Neutrophil (primary cell): ENCODE measurements around the gene OR10H2.

Source experiments
- H3K27ac ChIP-seq: fragments of 200-600 bp; sonication (generic); 2 replicates; pipeline ENCODE4 v1.5.1; 2016; ENCODE audit warnings: mild to moderate bottlenecking, moderate library complexity
- H3K27me3 ChIP-seq: fragments of 200-600 bp; sonication (generic); 2 replicates; pipeline ENCODE4 v1.6.0; 2016; ENCODE audit warnings: mild to moderate bottlenecking
- H3K36me3 ChIP-seq: fragments of 200-600 bp; sonication (generic); 2 replicates; pipeline ENCODE4 v1.5.1; 2017
- H3K4me1 ChIP-seq, 2 experiments: fragments of 200-600 bp in 1 of 2; sonication (generic) in 1 of 2; 1 replicate in 1 of 2; 2 replicates in 1 of 2; pipeline versions ENCODE4 v1.5.1 to v1.6.1; 2013 to 2016; ENCODE audit warnings: low read depth in 1 of 2, low read length in 1 of 2, mild to moderate bottlenecking in 1 of 2, moderate library complexity in 1 of 2; ENCODE audit not compliant: control insufficient read depth in 1 of 2, insufficient read depth in 1 of 2
- H3K4me3 ChIP-seq, 2 experiments: fragments of 200-600 bp in 1 of 2; sonication (generic) in 1 of 2; 1 replicate in 1 of 2; 2 replicates in 1 of 2; pipeline ENCODE4 v1.5.1; 2013 to 2016; ENCODE audit warnings: low read depth in 1 of 2, low read length in 1 of 2, mild to moderate bottlenecking in 1 of 2, moderate library complexity in 1 of 2
- H3K9me3 ChIP-seq: fragments of 200-600 bp; sonication (generic); 2 replicates; pipeline ENCODE4 v1.5.1; 2016
- TF ChIP-seq, protein P1 (sequence below): fragments of 200-600 bp; sonication (generic); IDR thresholded peaks from 2 replicates; pipeline ENCODE4 v1.5.1; 2016; ENCODE audit warnings: antibody characterized with exemption

OR10H2 gene

DNA sequence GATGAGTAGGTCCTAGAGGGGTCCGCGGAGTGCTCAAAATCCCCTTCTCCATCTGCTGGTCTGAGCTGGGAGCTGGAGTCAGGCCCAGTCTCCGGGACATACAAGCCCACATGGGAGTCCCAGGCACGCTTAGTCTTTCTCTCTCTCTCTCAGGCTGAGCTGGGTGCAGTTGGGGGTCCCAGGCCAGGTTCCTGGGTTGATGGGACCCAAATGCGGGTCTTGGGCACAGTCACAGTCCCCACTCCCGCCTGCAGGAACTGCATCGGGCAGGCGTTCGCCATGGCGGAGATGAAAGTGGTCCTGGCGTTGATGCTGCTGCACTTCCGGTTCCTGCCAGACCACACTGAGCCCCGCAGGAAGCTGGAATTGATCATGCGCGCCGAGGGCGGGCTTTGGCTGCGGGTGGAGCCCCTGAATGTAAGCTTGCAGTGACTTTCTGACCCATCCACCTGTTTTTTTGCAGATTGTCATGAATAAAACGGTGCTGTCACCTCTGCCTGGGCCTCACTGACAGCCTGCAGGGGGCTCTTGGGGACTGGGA, 31.1 kb upstream of the OR10H2 start:
- TF ChIP-seq, protein P1, sequence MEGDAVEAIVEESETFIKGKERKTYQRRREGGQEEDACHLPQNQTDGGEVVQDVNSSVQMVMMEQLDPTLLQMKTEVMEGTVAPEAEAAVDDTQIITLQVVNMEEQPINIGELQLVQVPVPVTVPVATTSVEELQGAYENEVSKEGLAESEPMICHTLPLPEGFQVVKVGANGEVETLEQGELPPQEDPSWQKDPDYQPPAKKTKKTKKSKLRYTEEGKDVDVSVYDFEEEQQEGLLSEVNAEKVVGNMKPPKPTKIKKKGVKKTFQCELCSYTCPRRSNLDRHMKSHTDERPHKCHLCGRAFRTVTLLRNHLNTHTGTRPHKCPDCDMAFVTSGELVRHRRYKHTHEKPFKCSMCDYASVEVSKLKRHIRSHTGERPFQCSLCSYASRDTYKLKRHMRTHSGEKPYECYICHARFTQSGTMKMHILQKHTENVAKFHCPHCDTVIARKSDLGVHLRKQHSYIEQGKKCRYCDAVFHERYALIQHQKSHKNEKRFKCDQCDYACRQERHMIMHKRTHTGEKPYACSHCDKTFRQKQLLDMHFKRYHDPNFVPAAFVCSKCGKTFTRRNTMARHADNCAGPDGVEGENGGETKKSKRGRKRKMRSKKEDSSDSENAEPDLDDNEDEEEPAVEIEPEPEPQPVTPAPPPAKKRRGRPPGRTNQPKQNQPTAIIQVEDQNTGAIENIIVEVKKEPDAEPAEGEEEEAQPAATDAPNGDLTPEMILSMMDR: no peak
- no peaks in the 10 kb centered on the region for H3K4me1 ChIP-seq
- H3K36me3 ChIP-seq: peaks cover 37% of the 10 kb centered on the region
- no peak overlapping the region for H3K27ac ChIP-seq
- H3K27me3 ChIP-seq: no peaks in the 10 kb centered on the region
- no peak overlapping the region for H3K4me3 ChIP-seq
- no peaks in the 10 kb centered on the region for H3K9me3 ChIP-seq

- H3K36me3 ChIP-seq: peaks cover 25% of the 10 kb centered on the region
- H3K4me1 ChIP-seq: peaks cover 5 to 9% of the 10 kb centered on the region in 2 experiments
- H3K4me3 ChIP-seq: no peak overlapping the region
- TF ChIP-seq, protein P1: no peak
- H3K27me3 ChIP-seq: no peaks in the 10 kb centered on the region
- H3K9me3 ChIP-seq: no peaks in the 10 kb centered on the region
- H3K27ac ChIP-seq: no peak overlapping the region
These were observed 25.9 kb upstream of the OR10H2 start for GRCh38 chr19:15701757-15702533.

DNA sequence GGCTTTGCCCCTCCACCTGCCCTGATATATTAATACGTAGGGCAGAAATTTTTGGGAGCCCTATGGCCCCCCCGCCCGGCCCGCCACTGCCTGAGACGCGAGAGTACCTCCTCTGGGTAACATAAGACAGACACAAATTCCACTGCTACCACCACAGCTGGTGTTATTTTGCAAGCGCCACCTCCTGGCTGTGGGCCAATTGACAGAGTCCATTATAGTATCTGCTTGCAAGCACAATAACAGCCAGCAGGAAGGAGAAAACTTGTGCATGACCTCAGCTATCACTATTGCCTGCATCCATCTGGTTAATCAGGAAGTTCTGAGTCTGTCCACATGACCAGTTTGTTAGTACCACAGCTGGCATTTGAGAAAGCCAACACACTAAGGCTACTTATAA, 25.3 kb upstream of the OR10H2 start:
- peaks cover 19% of the 10 kb centered on the region for H3K36me3 ChIP-seq
- no peaks in the 10 kb centered on the region for H3K9me3 ChIP-seq
- H3K27me3 ChIP-seq: no peaks in the 10 kb centered on the region
- H3K27ac ChIP-seq: no peak overlapping the region
- peaks cover 5 to 9% of the 10 kb centered on the region in 2 experiments for H3K4me1 ChIP-seq
- TF ChIP-seq, protein P1: peak; percentile 20
- H3K4me3 ChIP-seq: no peak overlapping the region

GRCh38 chr19:15714638-15715037, 13.2 kb upstream of the OR10H2 start:
- Histone ChIP-seq H3K9me3 (no peaks in the 10 kb centered on the region), H3K27me3 (peaks cover 74% of the 10 kb centered on the region), H3K36me3 (no peaks in the 10 kb centered on the region), H3K4me1 (no peaks in the 10 kb centered on the region), H3K27ac (no peak overlapping the region), H3K4me3 (no peak overlapping the region)
- TF ChIP-seq, protein P1: no peak

DNA sequence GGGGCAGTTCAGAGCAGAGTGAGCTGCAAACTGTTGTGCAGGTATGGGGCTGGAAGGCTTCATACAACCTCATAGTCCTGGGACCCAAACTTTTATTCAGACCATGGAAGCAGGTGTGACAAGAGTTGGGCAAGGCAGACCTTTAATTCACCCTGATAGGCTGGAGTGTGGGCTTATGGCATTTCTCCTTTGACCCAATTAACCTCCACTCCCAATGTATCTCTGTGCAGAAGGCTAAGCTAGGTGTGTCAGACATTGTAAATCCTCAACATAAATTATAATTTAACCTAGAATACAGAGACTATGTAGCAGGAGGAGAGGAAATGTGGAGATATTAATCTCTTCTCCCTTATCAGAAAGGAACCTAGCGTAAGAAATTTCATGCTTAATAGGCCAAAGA, 12.2 kb upstream of the OR10H2 start:
- Histone ChIP-seq H3K36me3 (no peaks in the 10 kb centered on the region), H3K4me3 (no peak overlapping the region), H3K27ac (no peak overlapping the region), H3K9me3 (no peaks in the 10 kb centered on the region), H3K4me1 (no peaks in the 10 kb centered on the region), H3K27me3 (peaks cover 75% of the 10 kb centered on the region)
- TF ChIP-seq, protein P1: no peak
